GM23338 (cell line): ENCODE data around the gene KCNB1. TPM values are rescaled to one million over a fixed set of nuclear protein-coding genes. Genes with fewer than 3 reads are reported as not detected.

Experiments
- ATAC-seq: fragments of 200-7000 bp; cut with Tn5 transposase; 3 replicates; pipeline ENCODE4 v1.9.1; 2020
- DNase-seq: peaks from one replicate; pipeline ENCODE4 v3.0.0-alpha.2; 2015; ENCODE audit warnings: low spot score
- H2AFZ ChIP-seq: fragments of 200-600 bp; sonication (generic); 2 replicates; pipeline ENCODE4 v1.8.0; 2016; ENCODE audit warnings: antibody characterized with exemption, mild to moderate bottlenecking, moderate library complexity
- H3F3A ChIP-seq: fragments of 200-600 bp; sonication (generic); replicated peaks from 2 replicates; pipeline ENCODE4 v1.8.0; 2017; ENCODE audit warnings: antibody characterized with exemption, mixed run types, low read depth
- H3K27ac ChIP-seq: fragments of 200-600 bp; sonication (generic); 2 replicates; pipeline ENCODE4 v1.6.1; 2016; ENCODE audit warnings: low read depth
- H3K27me3 ChIP-seq: fragments of 200-600 bp; sonication (generic); 2 replicates; pipeline ENCODE4 v1.8.0; 2016; ENCODE audit warnings: mild to moderate bottlenecking, mixed run types, moderate library complexity; ENCODE audit not compliant: insufficient read depth
- H3K36me3 ChIP-seq: fragments of 200-600 bp; sonication (generic); 2 replicates; pipeline ENCODE4 v1.8.0; 2016; ENCODE audit warnings: mild to moderate bottlenecking; ENCODE audit not compliant: insufficient read depth
- H3K4me1 ChIP-seq: fragments of 200-600 bp; sonication (generic); 2 replicates; pipeline ENCODE4 v1.8.0; 2016; ENCODE audit warnings: mild to moderate bottlenecking, moderate library complexity; ENCODE audit not compliant: insufficient read depth
- H3K4me2 ChIP-seq: fragments of 200-600 bp; sonication (generic); 2 replicates; pipeline ENCODE4 v1.7.1; 2017; ENCODE audit warnings: mixed run types
- H3K4me3 ChIP-seq: fragments of 200-600 bp; sonication (generic); 2 replicates; pipeline ENCODE4 v1.6.1; 2016; ENCODE audit warnings: mixed run types
- H3K79me2 ChIP-seq: fragments of 200-600 bp; sonication (generic); replicated peaks from 2 replicates; pipeline ENCODE4 v1.8.0; 2017; ENCODE audit warnings: mild to moderate bottlenecking; ENCODE audit not compliant: insufficient read depth
- H3K9me2 ChIP-seq: fragments of 200-600 bp; sonication (generic); 2 replicates; pipeline ENCODE4 v1.8.0; 2017; ENCODE audit not compliant: insufficient read depth
- H4K20me1 ChIP-seq: fragments of 200-600 bp; sonication (generic); replicated peaks from 2 replicates; pipeline ENCODE4 v1.8.0; 2017; ENCODE audit warnings: mild to moderate bottlenecking; ENCODE audit not compliant: insufficient read depth
- H3K27ac Mint-ChIP-seq: 2 replicates; pipeline ENCODE4 v1.8.0; 2020; ENCODE audit warnings: inconsistent platforms, mild to moderate bottlenecking, moderate library complexity, mixed read lengths
- H3K27me3 Mint-ChIP-seq: 3 replicates; pipeline ENCODE4 v1.8.0; 2022; ENCODE audit warnings: low read depth, mild to moderate bottlenecking, moderate library complexity, mixed read lengths, inconsistent platforms; ENCODE audit not compliant: insufficient read depth, poor library complexity
- H3K36me3 Mint-ChIP-seq: 3 replicates; pipeline ENCODE4 v1.8.0; 2021; ENCODE audit warnings: low read depth, mild to moderate bottlenecking, inconsistent platforms, moderate library complexity, mixed read lengths
- H3K4me1 Mint-ChIP-seq: 3 replicates; pipeline ENCODE4 v1.8.0; 2020; ENCODE audit warnings: mild to moderate bottlenecking, inconsistent platforms, mixed read lengths
- H3K4me3 Mint-ChIP-seq: 3 replicates; pipeline ENCODE4 v1.8.0; 2021; ENCODE audit warnings: moderate library complexity, mild to moderate bottlenecking, inconsistent platforms, mixed read lengths
- H3K9me3 Mint-ChIP-seq: 3 replicates; pipeline ENCODE4 v1.8.0; 2020; ENCODE audit warnings: moderate library complexity, mild to moderate bottlenecking, inconsistent platforms, mixed read lengths
- CTCF ChIP-seq, 2 experiments: fragments of 200-600 bp in 1 of 2; sonication (generic) in 1 of 2; conservative IDR thresholded peaks; 2 replicates each; pipeline versions ENCODE4 v1.5.1 to v1.6.1; 2016 to 2017; ENCODE audit warnings: antibody characterized with exemption in 2 of 2, low read depth in 2 of 2, mild to moderate bottlenecking in 2 of 2, moderate library complexity in 1 of 2
- EZH2 ChIP-seq: fragments of 200-600 bp; sonication (generic); IDR thresholded peaks from one replicate; pipeline ENCODE4 v1.8.0; 2017; ENCODE audit warnings: antibody characterized with exemption, mild to moderate bottlenecking, low read depth; ENCODE audit not compliant: unreplicated experiment
- EZH2phosphoT487 ChIP-seq: fragments of 200-600 bp; sonication (generic); IDR thresholded peaks from one replicate; pipeline ENCODE4 v1.8.1; 2018; ENCODE audit warnings: antibody characterized with exemption; ENCODE audit not compliant: unreplicated experiment
- NANOG ChIP-seq: IDR thresholded peaks from 2 replicates; pipeline ENCODE4 v1.6.1; 2016; ENCODE audit warnings: antibody characterized with exemption, borderline replicate concordance
- STAT1 ChIP-seq: IDR thresholded peaks from one replicate; pipeline ENCODE4 v1.6.1; 2016; ENCODE audit warnings: antibody characterized with exemption; ENCODE audit not compliant: unreplicated experiment
- ZNF114 ChIP-seq: fragments of 250-450 bp; sonication (Bioruptor Pico); IDR thresholded peaks from 2 replicates; pipeline ENCODE4 v1.5.0; 2020; ENCODE audit warnings: mild to moderate bottlenecking, moderate library complexity
- ZNF331 ChIP-seq: fragments of 250-450 bp; sonication (Bioruptor Pico); IDR thresholded peaks from 2 replicates; pipeline ENCODE4 v1.5.0; 2020; ENCODE audit warnings: low read depth, mild to moderate bottlenecking, moderate library complexity
- polyA plus RNA-seq: library from polyadenylated mRNA; unstranded; fragments of >200 nt; fragmentation: Nextera tagmentation; extraction: Ambion mirVana; gene quantifications from 2 replicates; pipeline ENCODE4 v1.2.1, GENCODE V29; 2016
- total RNA-seq: library from RNA; depleted of rRNA; stranded (reverse); fragments of >200 nt; shearing (Covaris generic); gene quantifications from 2 replicates; pipeline ENCODE4 v1.2.3, GENCODE V29; 2014
- TF ChIP-seq, protein P1 (sequence below): IDR thresholded peaks from one replicate; pipeline ENCODE4 v1.6.1; 2018; ENCODE audit warnings: antibody characterized with exemption; ENCODE audit not compliant: unreplicated experiment
- TF ChIP-seq, protein P2 (sequence below): IDR thresholded peaks from 2 replicates; pipeline ENCODE4 v1.6.1; 2016; ENCODE audit warnings: antibody characterized with exemption

The KCNB1 gene
- total and polyA plus RNA-seq, 2 experiments from 2014 or later: 0.28 to 0.29 TPM

DNA sequence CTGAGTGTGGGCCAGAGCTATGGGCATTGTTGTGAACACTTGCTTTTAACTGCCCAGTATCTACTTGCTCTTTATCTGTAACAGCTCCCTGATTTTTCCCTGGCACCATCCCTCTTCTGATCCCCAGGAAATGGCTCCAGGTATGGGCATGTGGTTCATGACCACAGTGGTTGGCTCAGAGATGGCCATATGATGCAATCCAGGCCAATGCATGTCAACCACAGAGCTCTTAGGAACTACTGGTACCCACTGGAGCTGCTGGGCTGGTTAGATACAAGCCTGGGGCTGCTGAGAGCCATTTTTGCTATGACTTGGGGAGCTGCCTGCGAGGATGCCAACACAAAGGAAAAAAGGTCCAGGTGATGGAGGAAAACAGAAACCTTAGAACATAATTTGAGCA lies 55.6 kb downstream of the KCNB1 start (continued):
- TF ChIP-seq, protein P1, sequence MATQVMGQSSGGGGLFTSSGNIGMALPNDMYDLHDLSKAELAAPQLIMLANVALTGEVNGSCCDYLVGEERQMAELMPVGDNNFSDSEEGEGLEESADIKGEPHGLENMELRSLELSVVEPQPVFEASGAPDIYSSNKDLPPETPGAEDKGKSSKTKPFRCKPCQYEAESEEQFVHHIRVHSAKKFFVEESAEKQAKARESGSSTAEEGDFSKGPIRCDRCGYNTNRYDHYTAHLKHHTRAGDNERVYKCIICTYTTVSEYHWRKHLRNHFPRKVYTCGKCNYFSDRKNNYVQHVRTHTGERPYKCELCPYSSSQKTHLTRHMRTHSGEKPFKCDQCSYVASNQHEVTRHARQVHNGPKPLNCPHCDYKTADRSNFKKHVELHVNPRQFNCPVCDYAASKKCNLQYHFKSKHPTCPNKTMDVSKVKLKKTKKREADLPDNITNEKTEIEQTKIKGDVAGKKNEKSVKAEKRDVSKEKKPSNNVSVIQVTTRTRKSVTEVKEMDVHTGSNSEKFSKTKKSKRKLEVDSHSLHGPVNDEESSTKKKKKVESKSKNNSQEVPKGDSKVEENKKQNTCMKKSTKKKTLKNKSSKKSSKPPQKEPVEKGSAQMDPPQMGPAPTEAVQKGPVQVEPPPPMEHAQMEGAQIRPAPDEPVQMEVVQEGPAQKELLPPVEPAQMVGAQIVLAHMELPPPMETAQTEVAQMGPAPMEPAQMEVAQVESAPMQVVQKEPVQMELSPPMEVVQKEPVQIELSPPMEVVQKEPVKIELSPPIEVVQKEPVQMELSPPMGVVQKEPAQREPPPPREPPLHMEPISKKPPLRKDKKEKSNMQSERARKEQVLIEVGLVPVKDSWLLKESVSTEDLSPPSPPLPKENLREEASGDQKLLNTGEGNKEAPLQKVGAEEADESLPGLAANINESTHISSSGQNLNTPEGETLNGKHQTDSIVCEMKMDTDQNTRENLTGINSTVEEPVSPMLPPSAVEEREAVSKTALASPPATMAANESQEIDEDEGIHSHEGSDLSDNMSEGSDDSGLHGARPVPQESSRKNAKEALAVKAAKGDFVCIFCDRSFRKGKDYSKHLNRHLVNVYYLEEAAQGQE: no peak
- no peak for TF ChIP-seq STAT1
- no peak for TF ChIP-seq CTCF (conservative IDR thresholded peaks at IDR 0.05; ENCODE audit: low read depth in 2 of 2)
- TF ChIP-seq NANOG: no peak
- TF ChIP-seq EZH2phosphoT487: no peak
- TF ChIP-seq ZNF331: no peak

GRCh38 chr20:49426395-49426794 lies 56.1 kb downstream of the KCNB1 start:
- H3K9me2 ChIP-seq: no peaks in the 10 kb centered on the region
- no peaks in the 10 kb centered on the region for H3K9me3 Mint-ChIP-seq

More at GRCh38 chr20:49426395-49426794, 56.1 kb downstream of the KCNB1 start:
- H4K20me1 ChIP-seq: no peaks in the 10 kb centered on the region
- no peaks in the 10 kb centered on the region for H3K27me3 ChIP-seq
- H3K4me3 ChIP-seq: no peak overlapping the region
- Mint-ChIP-seq H3K4me1 (no peaks in the 10 kb centered on the region), H3K27me3 (peaks cover 9% of the 10 kb centered on the region), H3K4me3 (no peak overlapping the region), H3K27ac (no peak overlapping the region), H3K36me3 (no peaks in the 10 kb centered on the region)
- TF ChIP-seq, protein P1: no peak
- TF ChIP-seq, protein P2, sequence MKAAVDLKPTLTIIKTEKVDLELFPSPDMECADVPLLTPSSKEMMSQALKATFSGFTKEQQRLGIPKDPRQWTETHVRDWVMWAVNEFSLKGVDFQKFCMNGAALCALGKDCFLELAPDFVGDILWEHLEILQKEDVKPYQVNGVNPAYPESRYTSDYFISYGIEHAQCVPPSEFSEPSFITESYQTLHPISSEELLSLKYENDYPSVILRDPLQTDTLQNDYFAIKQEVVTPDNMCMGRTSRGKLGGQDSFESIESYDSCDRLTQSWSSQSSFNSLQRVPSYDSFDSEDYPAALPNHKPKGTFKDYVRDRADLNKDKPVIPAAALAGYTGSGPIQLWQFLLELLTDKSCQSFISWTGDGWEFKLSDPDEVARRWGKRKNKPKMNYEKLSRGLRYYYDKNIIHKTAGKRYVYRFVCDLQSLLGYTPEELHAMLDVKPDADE: no peak
- no peak for TF ChIP-seq ZNF331
- no peak for TF ChIP-seq ZNF114 (CRISPR knock-in tag)
- no peak for TF ChIP-seq NANOG
- no peak for TF ChIP-seq EZH2
- no peaks in the 10 kb centered on the region for H3K79me2 ChIP-seq
- H3K4me1 ChIP-seq: no peaks in the 10 kb centered on the region
- ATAC-seq (no peak), DNase-seq (no peak)
- no peak overlapping the region for H3K4me2 ChIP-seq
- no peak overlapping the region for H2AFZ ChIP-seq
- no peaks in the 10 kb centered on the region for H3K36me3 ChIP-seq
- H3K27ac ChIP-seq: no peak overlapping the region
- no peaks in the 10 kb centered on the region for H3F3A ChIP-seq
